Heart left ventricle (tissue), 16 donors: ENCODE data around the gene TAF1A. TPM values are rescaled to one million over a fixed set of nuclear protein-coding genes. Genes with fewer than 3 reads are reported as not detected.

Source experiments
- ATAC-seq, 4 donors: fragments of 200-7000 bp; cut with Tn5 transposase; one replicate each; pipeline ENCODE4 v1.9.1; 2020 to 2022; ENCODE audit warnings: moderate library complexity in 4 of 4, mild to moderate bottlenecking in 3 of 4, moderate number of reproducible peaks in 1 of 4
- DNase-seq, 5 donors: peaks; one replicate each; pipeline ENCODE4 v3.0.0-alpha.2; 2020
- H3K27ac ChIP-seq, 12 donors: fragments of 200-600 bp; sonication (generic) in 4 of 12; one replicate each; pipeline versions ENCODE4 v1.5.0 to v1.8.0; 2016 to 2022; ENCODE audit warnings: mild to moderate bottlenecking in 2 of 12
- H3K27me3 ChIP-seq, 9 donors: fragments of 200-600 bp; sonication (generic) in 2 of 9; one replicate each; pipeline versions ENCODE4 v1.5.1 to v1.8.0; 2016 to 2022; ENCODE audit warnings: mild to moderate bottlenecking in 3 of 9
- H3K36me3 ChIP-seq, 9 donors: fragments of 200-600 bp; sonication (generic) in 2 of 9; one replicate each; pipeline versions ENCODE4 v1.5.0 to v1.8.0; 2018 to 2022; ENCODE audit warnings: mild to moderate bottlenecking in 2 of 9
- H3K4me1 ChIP-seq, 12 donors: fragments of 200-600 bp; sonication (generic) in 4 of 12; one replicate each; pipeline versions ENCODE4 v1.5.0 to v1.8.0; 2016 to 2022; ENCODE audit warnings: mild to moderate bottlenecking in 3 of 12
- H3K4me3 ChIP-seq, 12 donors: fragments of 200-600 bp; sonication (generic) in 4 of 12; one replicate each; pipeline versions ENCODE4 v1.5.0 to v1.8.0; 2017 to 2022; ENCODE audit warnings: mild to moderate bottlenecking in 9 of 12, moderate library complexity in 4 of 12
- H3K9me3 ChIP-seq, 12 donors: fragments of 200-600 bp; sonication (generic) in 4 of 12; one replicate each; pipeline versions ENCODE4 v1.5.0 to v1.8.0; 2016 to 2022; ENCODE audit warnings: mild to moderate bottlenecking in 1 of 12
- POLR2A ChIP-seq, 2 donors: fragments of 450-650 bp; IDR thresholded peaks; one replicate each; pipeline ENCODE4 v1.6.1; 2017; ENCODE audit warnings: antibody characterized with exemption in 2 of 2, mild to moderate bottlenecking in 2 of 2, moderate library complexity in 2 of 2
- WGBS, 4 donors: extraction: QIAGEN DNeasy Blood & Tissue Kit in 2 of 4; methylation state at CpG; one replicate each; pipeline versions ENCODE4 v1.1.5 to v1.1.7; 2013 to 2018; 5-methylcytosine and 5-hydroxymethylcytosine counted together
- intact Hi-C, 10 donors: fragments of 100-400 bp; cut with DNase I; formaldehyde crosslinking; loops; one replicate each; pipeline versions ENCODE4 v1.11.1 to v1.14.2; 2022
- polyA plus RNA-seq, 2 donors: library from polyadenylated mRNA; stranded (reverse); fragments of 200-250 nt; gene quantifications; one replicate each; pipeline ENCODE4 v1.2.3, GENCODE V29; 2013
- total RNA-seq, 9 donors: library from RNA; depleted of rRNA in 2 of 9; stranded (reverse); fragments of >200 nt in 2 of 9; fragmentation: NEBNext Ultra II Directional in 3 of 9; extraction: Animal tissue kit (Norgen Biotek cat#: 25700) in 3 of 9; gene quantifications; one replicate each; pipeline versions ENCODE4 v1.1.0 to v1.2.4, GENCODE V29; 2016 to 2023
- TF ChIP-seq, protein P1 (sequence below), 12 donors: fragments of 200-600 bp; sonication (generic) in 4 of 12; IDR thresholded peaks; one replicate each; pipeline versions ENCODE4 v1.5.0 to v1.8.0; 2018 to 2022; ENCODE audit warnings: antibody characterized with exemption in 12 of 12, mild to moderate bottlenecking in 5 of 12
- donor health status: ischemic (EF 13 %, LVEDD 7.1; RV severe dilation, severe dysfunction).
- donor health status: healthy with polysubstance abuse.
- donor health status: DM: no; HTN: yes; CAD: no.
- donor health status: DM: no; HTN: no; CAD: no.
- donor health status: ischemic (EF 25% LVEDD 6.9; RV normal size, moderate dysfunction).
- donor health status: ischemic (EF 25% LVEDD 5.7; RV mildly dilated, moderate dysfunction).
- donor health status: healthy.
- donor health status: DM: yes; HTN: yes; CAD: no.
- donor health status: ischemic (EF 35%, LVEDD 5.7; RV mildly dilated, moderate dysfunction).
- donor health status: nonischemic (EF 11% LVEDD 7.7; RV severe dilation, severe dysfunction).
- donor health status: DM: yes; HTN: yes; CAD: no.
- donor health status: PGD.
- donor health status: ischemic (EF 29% LVEDD 5.4; RV normal size, mild dysfunction).
- donor health status: nonischemic (EF 23%, LVEDD 6.1; RV moderate dilation, normal function).

The TAF1A gene
- total and polyA plus RNA-seq, 11 donors, result 0.81 to 5.1 (median 1.6) TPM

DNA sequence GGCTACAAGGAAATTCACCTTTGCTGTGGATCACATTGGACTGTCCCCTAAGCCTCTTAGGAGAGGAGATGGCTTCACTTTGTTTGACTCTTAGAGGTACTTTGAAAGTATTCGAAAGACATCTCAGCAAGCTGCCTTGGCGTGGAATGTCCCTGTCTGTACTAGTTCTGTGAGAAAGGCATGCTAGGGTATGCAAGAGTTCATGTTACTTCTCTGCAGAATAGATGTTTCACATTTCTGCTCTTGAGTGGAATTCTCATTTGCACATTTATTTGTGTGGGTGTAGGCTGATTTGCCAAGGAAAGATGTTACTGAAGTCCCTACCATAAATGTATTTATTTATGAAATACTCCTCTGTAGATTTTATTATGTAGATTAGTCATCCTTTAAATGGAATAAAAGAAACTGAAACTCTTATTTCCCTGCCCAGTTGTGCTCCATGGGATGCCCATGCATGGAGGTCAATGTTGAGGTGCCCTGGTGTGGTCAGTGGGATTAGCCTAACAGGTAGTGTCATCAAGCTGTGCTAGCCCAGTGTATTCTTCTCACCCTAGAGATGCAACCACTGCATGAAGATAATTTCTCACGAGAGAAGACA lies 42.0 kb upstream of the TAF1A start:
- peaks cover 0 to 98% (median 85%) of the 10 kb centered on the region in 9 donors for H3K36me3 ChIP-seq
- intact Hi-C loops, result loop anchor here in 1 of 10 donors (5.0 kb wide), 1 partner anchor 39 kb away; no protein-coding TSS in a partner anchor
- no peak for TF ChIP-seq POLR2A (IDR thresholded peaks at IDR 0.05)
- TF ChIP-seq, protein P1, sequence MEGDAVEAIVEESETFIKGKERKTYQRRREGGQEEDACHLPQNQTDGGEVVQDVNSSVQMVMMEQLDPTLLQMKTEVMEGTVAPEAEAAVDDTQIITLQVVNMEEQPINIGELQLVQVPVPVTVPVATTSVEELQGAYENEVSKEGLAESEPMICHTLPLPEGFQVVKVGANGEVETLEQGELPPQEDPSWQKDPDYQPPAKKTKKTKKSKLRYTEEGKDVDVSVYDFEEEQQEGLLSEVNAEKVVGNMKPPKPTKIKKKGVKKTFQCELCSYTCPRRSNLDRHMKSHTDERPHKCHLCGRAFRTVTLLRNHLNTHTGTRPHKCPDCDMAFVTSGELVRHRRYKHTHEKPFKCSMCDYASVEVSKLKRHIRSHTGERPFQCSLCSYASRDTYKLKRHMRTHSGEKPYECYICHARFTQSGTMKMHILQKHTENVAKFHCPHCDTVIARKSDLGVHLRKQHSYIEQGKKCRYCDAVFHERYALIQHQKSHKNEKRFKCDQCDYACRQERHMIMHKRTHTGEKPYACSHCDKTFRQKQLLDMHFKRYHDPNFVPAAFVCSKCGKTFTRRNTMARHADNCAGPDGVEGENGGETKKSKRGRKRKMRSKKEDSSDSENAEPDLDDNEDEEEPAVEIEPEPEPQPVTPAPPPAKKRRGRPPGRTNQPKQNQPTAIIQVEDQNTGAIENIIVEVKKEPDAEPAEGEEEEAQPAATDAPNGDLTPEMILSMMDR (IDR thresholded peaks at IDR 0.05), result no peak

DNA sequence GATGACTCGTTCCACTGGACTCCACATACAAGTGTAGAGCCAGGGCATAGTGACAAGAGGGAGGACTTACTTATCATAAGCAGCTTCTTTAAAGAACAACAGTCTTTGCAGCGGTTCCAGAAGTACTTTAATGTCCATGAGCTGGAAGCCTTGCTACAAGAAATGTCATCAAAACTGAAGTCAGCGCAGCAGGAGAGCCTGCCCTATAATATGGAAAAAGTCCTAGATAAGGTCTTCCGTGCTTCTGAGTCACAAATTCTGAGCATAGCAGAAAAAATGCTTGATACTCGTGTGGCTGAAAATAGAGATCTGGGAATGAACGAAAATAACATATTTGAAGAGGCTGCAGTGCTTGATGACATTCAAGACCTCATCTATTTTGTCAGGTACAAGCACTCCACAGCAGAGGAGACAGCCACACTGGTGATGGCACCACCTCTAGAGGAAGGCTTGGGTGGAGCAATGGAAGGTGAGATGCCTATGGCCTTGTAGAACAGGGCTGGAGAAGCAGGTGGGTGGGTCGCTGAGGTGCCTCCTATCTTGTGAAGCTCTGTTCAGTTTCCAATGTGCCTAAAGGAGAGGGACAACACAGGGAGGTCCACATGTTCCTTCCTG lies 40.3 kb upstream of the TAF1A start:
- Histone ChIP-seq H3K27ac (no peak overlapping the region), H3K4me1 (no peaks in the 10 kb centered on the region), H3K4me3 (no peak overlapping the region), H3K27me3 (no peaks in the 10 kb centered on the region), H3K36me3 (peaks cover 0 to 98% (median 92%) of the 10 kb centered on the region in 9 donors), H3K9me3 (no peaks in the 10 kb centered on the region)
- TF ChIP-seq, protein P1 (IDR thresholded peaks at IDR 0.05), result no peak
- TF ChIP-seq POLR2A (IDR thresholded peaks at IDR 0.05), result no peak
- intact Hi-C loops, result loop anchor here in 3 of 10 donors (5.0 kb wide), 3 partner anchors 38 to 168 kb away; partner anchors contain the start of gene TAF1A (in 1 of the 3)
- 88 to 91% (median 91%) methylated on average over 7 of the region's 7 CpGs for WGBS, 4 donors
- no peak for DNase-seq
- no peak for ATAC-seq

More for the DNA sequence above, 42.0 kb upstream of the TAF1A start:
- ATAC-seq (no peak), DNase-seq (no peak)
- no peak overlapping the region for H3K27ac ChIP-seq
- no peaks in the 10 kb centered on the region for H3K4me1 ChIP-seq
- H3K9me3 ChIP-seq, result no peaks in the 10 kb centered on the region
- H3K4me3 ChIP-seq, result no peak overlapping the region
- no peaks in the 10 kb centered on the region for H3K27me3 ChIP-seq
- 90 to 94% (median 92%) methylated on average over 3 of the region's 3 CpGs for WGBS, 4 donors

DNA sequence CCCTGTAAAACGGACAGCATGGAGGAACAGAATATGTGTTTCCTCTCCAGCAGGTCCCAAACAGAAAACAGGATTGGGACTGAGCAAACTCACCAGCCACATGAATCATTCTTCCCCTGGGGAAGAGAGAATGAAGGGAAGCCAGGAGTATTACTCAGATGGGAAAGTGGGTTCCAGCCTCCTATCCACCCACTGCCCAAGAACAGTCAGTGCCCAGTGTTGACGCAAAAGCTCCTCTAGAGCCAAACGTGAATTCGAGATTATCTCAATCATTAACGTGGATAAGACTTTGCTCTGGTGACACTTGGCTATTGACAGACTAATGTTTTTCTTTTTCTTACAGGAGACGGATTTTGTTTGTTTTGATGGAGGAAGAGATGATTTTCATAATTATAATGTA lies 37.5 kb upstream of the TAF1A start:
- H3K36me3 ChIP-seq, result peaks cover 0 to 100% (median 92%) of the 10 kb centered on the region in 9 donors
- peak in 1 of 5 donors; percentile 34 for DNase-seq
- WGBS, 4 donors, result 63 to 67% (median 64%) methylated on average over 6 of the region's 6 CpGs
- no peaks in the 10 kb centered on the region for H3K9me3 ChIP-seq
- no peaks in the 10 kb centered on the region for H3K27me3 ChIP-seq
- no peak overlapping the region for H3K4me3 ChIP-seq
- intact Hi-C loops, result loop anchor here in 2 of 10 donors (5.0 kb wide), 2 partner anchors 40 to 165 kb away; partner anchors contain the start of gene TAF1A (in 1 of the 2)
- H3K4me1 ChIP-seq, result peaks cover 0 to 6% (median 0%) of the 10 kb centered on the region in 12 donors
- peak in 3 of 4 donors; percentile 52 to 90 (median 75) for ATAC-seq
- no peak for TF ChIP-seq POLR2A (IDR thresholded peaks at IDR 0.05)
- TF ChIP-seq, protein P1 (IDR thresholded peaks at IDR 0.05), result no peak
- peak overlapping the region in 1 of 12 donors; percentile 30 for H3K27ac ChIP-seq

DNA sequence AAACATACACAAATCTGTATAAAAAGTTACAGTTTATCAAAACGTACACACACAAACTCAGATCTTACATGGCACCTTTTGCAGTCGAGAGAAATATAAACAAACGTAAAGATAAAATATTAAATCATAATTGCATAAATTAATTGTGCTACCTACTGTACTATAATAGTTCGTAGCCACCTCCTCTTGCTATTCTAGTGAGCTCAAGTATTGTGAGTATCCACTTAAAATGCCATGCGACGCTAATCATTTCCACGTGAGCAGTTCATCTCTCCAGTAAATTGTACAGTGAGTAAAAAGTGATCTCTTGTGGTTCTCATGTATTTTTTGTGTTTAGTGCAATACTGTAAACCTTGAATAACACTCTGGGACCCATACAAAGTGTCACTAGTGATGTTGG lies 34.5 kb upstream of the TAF1A start:
- DNase-seq (no peak), ATAC-seq (no peak)
- Histone ChIP-seq H3K36me3 (peaks cover 0 to 81% (median 71%) of the 10 kb centered on the region in 9 donors), H3K4me1 (peaks cover 0 to 11% (median 5%) of the 10 kb centered on the region in 12 donors), H3K4me3 (no peak overlapping the region), H3K27ac (no peak overlapping the region), H3K27me3 (no peaks in the 10 kb centered on the region), H3K9me3 (no peaks in the 10 kb centered on the region)
- 59 to 76% (median 67%) methylated on average over 7 of the region's 7 CpGs for WGBS, 4 donors
- intact Hi-C loops, result no loop called here
- no peak for TF ChIP-seq POLR2A (IDR thresholded peaks at IDR 0.05)
- TF ChIP-seq, protein P1 (IDR thresholded peaks at IDR 0.05), result no peak
